ENCODE data around the gene ITPKC.
A peak's percentile ranks its signal among the peaks of the same experiment; 100 is the strongest.
"Not testable (repeated sequence)": the region's sequence is repeated elsewhere in the genome, so short reads cannot be mapped to it uniquely, and the experiment has no call there.

ITPKC gene

GRCh38 chr19:40768869-40769268 lies 52.0 kb downstream of the ITPKC start:
- no peak for DNase-seq (ENCODE audit: low read depth)

- DNase-seq (ENCODE audit: low read depth) = not testable (repeated sequence)
Observed at GRCh38 chr19:40771101-40771862, 54.4 kb downstream of the ITPKC start.

GRCh38 chr19:40774916-40775631 lies 58.2 kb downstream of the ITPKC start, which contains the start of gene MIA:
MIA (plus strand) TSS chr19:40775521; CDS start chr19:40775543, 22 bp downstream.
- DNase-seq (ENCODE audit: low read depth) = no peak

- DNase-seq (ENCODE audit: low read depth) = no peak
Observed at GRCh38 chr19:40775632-40776022, 58.7 kb downstream of the ITPKC start.

GRCh38 chr19:40776364-40776763 lies 59.5 kb downstream of the ITPKC start:
- DNase-seq (ENCODE audit: low read depth) = no peak

GRCh38 chr19:40776932-40777644 lies 60.2 kb downstream of the ITPKC start:
- peak; percentile 70 for DNase-seq (ENCODE audit: low read depth)

GRCh38 chr19:40777645-40777936 lies 60.7 kb downstream of the ITPKC start:
- no peak for DNase-seq (ENCODE audit: low read depth)

- DNase-seq (ENCODE audit: low read depth) = peak; percentile 99
Observed at GRCh38 chr19:40777937-40778705, 61.2 kb downstream of the ITPKC start, which contains the start of gene RAB4B. RAB4B (plus strand) TSS chr19:40778247; CDS start chr19:40778376, 129 bp downstream.

- no peak for DNase-seq (ENCODE audit: low read depth)
Observed at GRCh38 chr19:40778706-40779284, 61.9 kb downstream of the ITPKC start.

- DNase-seq (ENCODE audit: low read depth) = no peak
Observed at GRCh38 chr19:40780582-40780981, 63.7 kb downstream of the ITPKC start.

- no peak for DNase-seq (ENCODE audit: low read depth)
Observed at GRCh38 chr19:40781140-40781539, 64.2 kb downstream of the ITPKC start.

GRCh38 chr19:40783711-40784110 lies 66.8 kb downstream of the ITPKC start:
- no peak for DNase-seq (ENCODE audit: low read depth)

- not testable (repeated sequence) for DNase-seq (ENCODE audit: low read depth)
Observed at GRCh38 chr19:40784146-40784545, 67.2 kb downstream of the ITPKC start.

- DNase-seq (ENCODE audit: low read depth) = no peak
Observed at GRCh38 chr19:40785526-40785925, 68.6 kb downstream of the ITPKC start.

GRCh38 chr19:40786060-40787037 lies 69.4 kb downstream of the ITPKC start:
- DNase-seq (ENCODE audit: low read depth) = no peak

All from non-pigmented ciliary epithelial cell (primary cell).